Hepatocyte (in vitro differentiated cells): ENCODE measurements around the gene SEMA5B. TPM values are rescaled to one million over a fixed set of nuclear protein-coding genes. Genes with fewer than 3 reads are reported as not detected.

Experiments
- DNase-seq: peaks from one replicate; pipeline ENCODE4 v3.0.0-alpha.2; 2016; ENCODE audit warnings: low spot score
- H2AFZ ChIP-seq: fragments of 200-600 bp; sonication (generic); 2 replicates; pipeline ENCODE4 v1.6.0; 2016; ENCODE audit warnings: antibody characterized with exemption, mild to moderate bottlenecking
- H3K27ac ChIP-seq: fragments of 200-600 bp; sonication (generic); 2 replicates; pipeline ENCODE4 v1.5.1; 2016; ENCODE audit warnings: mild to moderate bottlenecking
- H3K27me3 ChIP-seq: fragments of 200-600 bp; sonication (generic); 2 replicates; pipeline ENCODE4 v1.6.1; 2016
- H3K36me3 ChIP-seq: fragments of 200-600 bp; sonication (generic); replicated peaks from 2 replicates; pipeline ENCODE4 v1.5.1; 2016; ENCODE audit warnings: low read depth; ENCODE audit not compliant: insufficient read depth
- H3K4me1 ChIP-seq: fragments of 200-600 bp; sonication (generic); 2 replicates; pipeline ENCODE4 v1.5.1; 2016; ENCODE audit warnings: mild to moderate bottlenecking, moderate library complexity; ENCODE audit not compliant: insufficient read depth
- H3K4me2 ChIP-seq: fragments of 200-600 bp; sonication (generic); 2 replicates; pipeline ENCODE4 v1.6.0; 2016
- H3K4me3 ChIP-seq: fragments of 200-600 bp; sonication (generic); 2 replicates; pipeline ENCODE4 v1.5.1; 2016; ENCODE audit warnings: mild to moderate bottlenecking
- H3K79me2 ChIP-seq: fragments of 200-600 bp; sonication (generic); 2 replicates; pipeline ENCODE4 v1.6.0; 2017; ENCODE audit warnings: mild to moderate bottlenecking
- H3K9me2 ChIP-seq: fragments of 200-600 bp; sonication (generic); replicated peaks from 2 replicates; pipeline ENCODE4 v1.6.0; 2017; ENCODE audit warnings: mild to moderate bottlenecking; ENCODE audit not compliant: insufficient read depth
- H3K9me3 ChIP-seq: fragments of 200-600 bp; sonication (generic); 2 replicates; pipeline ENCODE4 v1.5.1; 2016; ENCODE audit warnings: low read depth, mild to moderate bottlenecking
- H4K20me1 ChIP-seq: fragments of 200-600 bp; sonication (generic); 2 replicates; pipeline ENCODE4 v1.6.0; 2016; ENCODE audit warnings: mild to moderate bottlenecking; ENCODE audit not compliant: insufficient read depth, poor library complexity, severe bottlenecking
- EZH2 ChIP-seq: fragments of 200-600 bp; sonication (generic); IDR thresholded peaks from 2 replicates; pipeline ENCODE4 v1.6.1; 2016; ENCODE audit warnings: antibody characterized with exemption, mild to moderate bottlenecking, borderline replicate concordance
- EZH2phosphoT487 ChIP-seq: fragments of 200-600 bp; sonication (generic); IDR thresholded peaks from one replicate; pipeline ENCODE4 v1.6.1; 2018; ENCODE audit warnings: antibody characterized with exemption, mild to moderate bottlenecking, low read depth, moderate library complexity; ENCODE audit not compliant: unreplicated experiment, severe bottlenecking
- WGBS: methylation state at CpG from one replicate; pipeline ENCODE4 v1.1.6; 2016; ENCODE audit warnings: low lambda C conversion rate; ENCODE audit errors: missing lambda C conversion rate; 5-methylcytosine and 5-hydroxymethylcytosine counted together
- polyA plus RNA-seq: library from polyadenylated mRNA; unstranded; fragments of >200 nt; fragmentation: Nextera tagmentation; extraction: Ambion mirVana; gene quantifications from 2 replicates; pipeline ENCODE4 v1.2.1, GENCODE V29; 2016
- total RNA-seq: library from RNA; depleted of rRNA; stranded (reverse); fragments of >200 nt; gene quantifications from 2 replicates; pipeline ENCODE4 v1.2.3, GENCODE V29; 2014
- TF ChIP-seq, protein P1 (sequence below): fragments of 200-600 bp; sonication (generic); IDR thresholded peaks from 2 replicates; pipeline ENCODE4 v1.5.1; 2016; ENCODE audit warnings: antibody characterized with exemption, mild to moderate bottlenecking; ENCODE audit not compliant: poor library complexity

Gene SEMA5B
- total and polyA plus RNA-seq, 2 experiments from 2014 or later: 1.4 to 4.2 TPM

- H3K27me3 ChIP-seq: peaks cover 44% of the 10 kb centered on the region
- no peak for DNase-seq
- WGBS: 80% methylated on average over 6 of the region's 6 CpGs
- H3K36me3 ChIP-seq: no peaks in the 10 kb centered on the region
- no peak overlapping the region for H3K27ac ChIP-seq
- no peak overlapping the region for H2AFZ ChIP-seq
- H3K9me2 ChIP-seq: no peaks in the 10 kb centered on the region
- no peak overlapping the region for H3K4me3 ChIP-seq
- H3K4me2 ChIP-seq: no peak overlapping the region
- H4K20me1 ChIP-seq: no peaks in the 10 kb centered on the region
- H3K79me2 ChIP-seq: no peaks in the 10 kb centered on the region
- peaks cover 7% of the 10 kb centered on the region for H3K4me1 ChIP-seq
- TF ChIP-seq, protein P1, sequence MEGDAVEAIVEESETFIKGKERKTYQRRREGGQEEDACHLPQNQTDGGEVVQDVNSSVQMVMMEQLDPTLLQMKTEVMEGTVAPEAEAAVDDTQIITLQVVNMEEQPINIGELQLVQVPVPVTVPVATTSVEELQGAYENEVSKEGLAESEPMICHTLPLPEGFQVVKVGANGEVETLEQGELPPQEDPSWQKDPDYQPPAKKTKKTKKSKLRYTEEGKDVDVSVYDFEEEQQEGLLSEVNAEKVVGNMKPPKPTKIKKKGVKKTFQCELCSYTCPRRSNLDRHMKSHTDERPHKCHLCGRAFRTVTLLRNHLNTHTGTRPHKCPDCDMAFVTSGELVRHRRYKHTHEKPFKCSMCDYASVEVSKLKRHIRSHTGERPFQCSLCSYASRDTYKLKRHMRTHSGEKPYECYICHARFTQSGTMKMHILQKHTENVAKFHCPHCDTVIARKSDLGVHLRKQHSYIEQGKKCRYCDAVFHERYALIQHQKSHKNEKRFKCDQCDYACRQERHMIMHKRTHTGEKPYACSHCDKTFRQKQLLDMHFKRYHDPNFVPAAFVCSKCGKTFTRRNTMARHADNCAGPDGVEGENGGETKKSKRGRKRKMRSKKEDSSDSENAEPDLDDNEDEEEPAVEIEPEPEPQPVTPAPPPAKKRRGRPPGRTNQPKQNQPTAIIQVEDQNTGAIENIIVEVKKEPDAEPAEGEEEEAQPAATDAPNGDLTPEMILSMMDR: no peak
- no peaks in the 10 kb centered on the region for H3K9me3 ChIP-seq
Measured at GRCh38 chr3:122920986-122921385, 106.6 kb downstream of the SEMA5B start.

GRCh38 chr3:122919291-122919610 lies 108.3 kb downstream of the SEMA5B start:
- H3K79me2 ChIP-seq: no peaks in the 10 kb centered on the region
- 83% methylated on average over 3 of the region's 3 CpGs for WGBS
- peaks cover 7% of the 10 kb centered on the region for H3K4me1 ChIP-seq
- no peaks in the 10 kb centered on the region for H3K9me3 ChIP-seq
- H3K27ac ChIP-seq: no peak overlapping the region
- H3K9me2 ChIP-seq: no peaks in the 10 kb centered on the region
- no peak overlapping the region for H3K4me3 ChIP-seq
- no peak overlapping the region for H2AFZ ChIP-seq
- no peak for DNase-seq
- no peaks in the 10 kb centered on the region for H3K36me3 ChIP-seq
- H3K27me3 ChIP-seq: peaks cover 39% of the 10 kb centered on the region
- no peak for TF ChIP-seq EZH2
- no peak for TF ChIP-seq EZH2phosphoT487
- TF ChIP-seq, protein P1: no peak
- no peak overlapping the region for H3K4me2 ChIP-seq
- no peaks in the 10 kb centered on the region for H4K20me1 ChIP-seq

- TF ChIP-seq, protein P1: no peak
- no peak for TF ChIP-seq EZH2
- TF ChIP-seq EZH2phosphoT487: no peak
- H3K27ac ChIP-seq: no peak overlapping the region
- peaks cover 35% of the 10 kb centered on the region for H3K27me3 ChIP-seq
- H3K36me3 ChIP-seq: no peaks in the 10 kb centered on the region
- WGBS: 58% methylated on average over 5 of the region's 5 CpGs
- H3K79me2 ChIP-seq: no peaks in the 10 kb centered on the region
- H3K4me1 ChIP-seq: peaks cover 7% of the 10 kb centered on the region
- H3K9me2 ChIP-seq: no peaks in the 10 kb centered on the region
- H3K4me2 ChIP-seq: no peak overlapping the region
- H3K4me3 ChIP-seq: no peak overlapping the region
- no peak overlapping the region for H2AFZ ChIP-seq
- no peaks in the 10 kb centered on the region for H4K20me1 ChIP-seq
- H3K9me3 ChIP-seq: no peaks in the 10 kb centered on the region
- peak; percentile 57 for DNase-seq
Measured at GRCh38 chr3:122918576-122919290, 108.8 kb downstream of the SEMA5B start.

GRCh38 chr3:122917412-122917811 lies 110.2 kb downstream of the SEMA5B start:
- no peak for DNase-seq

More at GRCh38 chr3:122917412-122917811, 110.2 kb downstream of the SEMA5B start:
- no peak overlapping the region for H3K4me3 ChIP-seq
- no peak overlapping the region for H3K27ac ChIP-seq
- no peaks in the 10 kb centered on the region for H3K9me3 ChIP-seq
- peaks cover 7% of the 10 kb centered on the region for H3K4me1 ChIP-seq
- no peaks in the 10 kb centered on the region for H3K9me2 ChIP-seq
- WGBS: 82% methylated on average over 4 of the region's 4 CpGs
- TF ChIP-seq EZH2phosphoT487: no peak
- TF ChIP-seq, protein P1: no peak
- TF ChIP-seq EZH2: no peak
- H4K20me1 ChIP-seq: no peaks in the 10 kb centered on the region
- no peaks in the 10 kb centered on the region for H3K79me2 ChIP-seq
- no peak overlapping the region for H3K4me2 ChIP-seq
- no peak overlapping the region for H2AFZ ChIP-seq
- H3K36me3 ChIP-seq: no peaks in the 10 kb centered on the region
- peaks cover 22% of the 10 kb centered on the region for H3K27me3 ChIP-seq
